GM18511 (cell line): ENCODE measurements around the gene PLXNA1.
A peak's percentile ranks its signal among the peaks of the same experiment; 100 is the strongest.

Experiments
- ATAC-seq: cut with Tn5 transposase; IDR thresholded peaks from one replicate; pipeline ENCODE4 v1.9.1; 2021; ENCODE audit warnings: mild to moderate bottlenecking, moderate library complexity; ENCODE audit not compliant: unreplicated experiment

PLXNA1 gene

DNA sequence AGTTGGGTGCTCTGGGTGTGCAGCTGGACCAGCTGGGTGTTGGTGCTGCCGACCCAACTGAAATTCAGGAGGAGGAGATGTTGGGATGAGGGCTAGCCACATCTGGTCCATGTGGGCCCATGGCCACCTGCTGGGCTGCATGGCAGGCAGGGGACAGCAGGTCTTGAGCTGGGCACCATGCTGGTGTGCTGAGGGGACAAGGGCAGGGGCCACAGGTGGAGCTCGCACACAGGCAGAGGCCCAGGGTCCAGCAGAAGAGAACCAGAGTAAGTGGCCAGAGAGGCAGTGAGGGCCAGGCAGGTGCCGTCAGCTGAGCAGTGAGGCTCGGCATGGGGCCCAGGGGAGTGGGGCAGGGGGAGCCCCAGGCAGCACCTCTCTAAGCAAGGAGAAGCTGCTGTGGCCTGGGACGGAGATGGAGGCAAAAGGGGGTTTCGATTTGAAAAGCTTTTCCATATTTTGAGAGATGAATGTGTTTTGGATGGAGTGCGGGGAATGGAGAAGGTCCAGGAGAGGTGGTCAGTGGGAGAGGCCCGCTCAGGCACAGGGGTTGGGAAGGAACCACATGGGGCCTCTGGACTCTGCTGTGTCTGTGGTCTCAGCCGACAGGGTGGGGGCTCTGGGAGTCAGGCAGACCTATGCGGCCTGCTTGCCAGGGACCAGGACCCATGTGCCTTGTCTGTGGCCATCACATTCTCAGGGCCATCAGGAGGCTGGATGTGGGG is 30.5 kb upstream of the PLXNA1 start:
- no peak for ATAC-seq

DNA sequence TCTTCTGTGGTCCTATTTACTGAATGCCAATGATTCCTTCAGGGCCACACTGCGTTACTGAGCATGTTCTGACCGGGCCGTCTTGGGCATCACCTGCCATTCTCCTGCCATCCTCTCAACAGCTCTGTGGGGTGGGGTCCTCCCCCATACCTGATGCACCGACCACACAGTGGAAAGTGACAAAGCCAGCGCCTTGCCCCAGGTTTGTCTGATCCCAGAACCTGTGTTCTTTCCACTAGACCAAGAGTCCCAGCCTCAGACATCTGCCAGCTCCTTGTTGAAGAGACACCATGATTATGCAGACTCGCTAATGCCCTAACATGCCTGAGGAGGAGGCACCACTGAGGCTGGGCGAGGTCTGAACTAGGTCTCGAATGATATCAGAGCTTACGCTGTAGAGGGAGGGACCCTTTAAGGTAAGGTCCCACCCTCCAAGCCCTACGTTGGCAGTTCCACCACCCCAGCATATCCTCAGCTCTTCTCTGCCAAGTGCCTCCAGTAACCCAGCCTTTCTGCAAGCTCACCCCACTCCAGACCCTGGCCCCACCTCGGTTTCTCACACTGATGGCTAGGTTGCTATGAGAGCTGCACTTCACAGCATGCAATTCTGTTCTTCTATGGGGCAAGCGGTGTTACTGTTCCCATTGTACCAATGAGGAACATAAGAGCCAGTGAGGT is 29.8 kb upstream of the PLXNA1 start:
- ATAC-seq, result no peak

DNA sequence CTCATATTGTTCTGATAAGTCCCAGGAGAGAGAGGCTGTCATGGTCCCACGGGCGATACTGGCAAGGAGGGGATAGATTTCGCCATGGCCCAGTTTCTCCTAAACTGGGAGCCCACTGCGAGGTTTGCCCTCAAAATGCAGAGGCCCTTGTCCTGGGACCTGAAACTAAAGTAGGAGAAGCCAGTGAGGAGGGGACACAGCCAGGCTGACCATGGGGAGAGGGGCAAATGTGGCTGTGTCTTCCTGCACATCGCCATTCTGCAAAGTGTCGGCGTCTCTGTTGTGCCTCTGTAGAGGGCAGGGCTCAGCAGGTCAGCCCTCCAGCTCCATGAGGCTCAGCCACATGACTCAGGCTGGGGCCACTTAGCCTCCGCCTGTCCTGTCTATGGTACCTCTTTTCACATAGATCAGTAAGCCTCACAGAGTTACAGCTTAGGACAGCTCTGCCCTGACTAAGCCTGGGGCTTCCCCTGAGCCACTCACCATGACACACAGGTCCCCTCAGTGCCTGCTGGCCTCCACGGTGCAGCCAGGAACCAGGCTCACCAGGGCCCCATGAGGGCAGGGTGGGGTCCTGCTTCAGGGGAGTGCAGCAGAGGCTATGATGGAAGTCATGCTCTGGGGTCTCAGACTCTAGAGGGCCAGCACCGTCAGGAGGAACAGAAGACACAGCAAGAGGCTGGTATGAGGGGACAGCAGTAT is 28.6 kb upstream of the PLXNA1 start:
- ATAC-seq, result peak; percentile 87

DNA sequence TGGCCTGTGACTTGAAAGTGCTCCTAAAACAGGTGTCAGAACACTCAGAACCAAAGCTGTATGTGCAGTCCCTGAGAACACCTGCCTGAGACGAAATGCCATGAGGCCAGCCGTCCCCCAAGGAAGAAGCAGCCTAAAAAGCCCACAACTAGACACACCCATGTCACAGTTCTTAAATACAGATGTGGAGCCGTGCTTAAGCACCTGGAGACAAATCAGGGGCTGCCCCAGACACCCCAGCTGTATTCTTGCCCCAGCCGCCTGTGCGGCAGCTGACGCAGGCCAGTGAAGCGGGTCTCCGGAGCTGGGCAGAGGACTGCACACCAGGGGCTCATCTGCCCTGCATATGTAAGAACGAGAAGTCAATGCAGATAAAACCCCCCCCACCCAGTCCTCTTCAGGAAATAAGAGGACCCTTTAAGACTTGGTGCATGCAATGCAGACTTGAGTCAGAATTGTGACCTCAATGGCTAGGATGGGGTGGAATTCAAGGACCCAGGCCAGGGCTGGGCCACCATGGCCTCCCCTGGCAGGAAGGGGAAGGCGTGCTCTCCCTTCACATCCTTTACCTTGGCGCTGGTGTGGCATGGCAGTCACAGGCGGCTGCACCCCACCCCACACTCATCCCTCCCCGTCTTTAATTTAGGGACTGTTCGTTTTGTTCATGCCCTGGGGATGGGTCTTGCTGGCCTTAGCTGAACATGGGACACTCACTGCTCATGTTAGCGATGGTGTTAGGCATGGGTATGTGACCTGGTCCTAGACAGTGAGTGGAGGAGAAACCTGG is 27.7 kb upstream of the PLXNA1 start:
- peak; percentile 79 for ATAC-seq

GRCh38 chr3:126956361-126956760 is 26.6 kb upstream of the PLXNA1 start:
- no peak for ATAC-seq

DNA sequence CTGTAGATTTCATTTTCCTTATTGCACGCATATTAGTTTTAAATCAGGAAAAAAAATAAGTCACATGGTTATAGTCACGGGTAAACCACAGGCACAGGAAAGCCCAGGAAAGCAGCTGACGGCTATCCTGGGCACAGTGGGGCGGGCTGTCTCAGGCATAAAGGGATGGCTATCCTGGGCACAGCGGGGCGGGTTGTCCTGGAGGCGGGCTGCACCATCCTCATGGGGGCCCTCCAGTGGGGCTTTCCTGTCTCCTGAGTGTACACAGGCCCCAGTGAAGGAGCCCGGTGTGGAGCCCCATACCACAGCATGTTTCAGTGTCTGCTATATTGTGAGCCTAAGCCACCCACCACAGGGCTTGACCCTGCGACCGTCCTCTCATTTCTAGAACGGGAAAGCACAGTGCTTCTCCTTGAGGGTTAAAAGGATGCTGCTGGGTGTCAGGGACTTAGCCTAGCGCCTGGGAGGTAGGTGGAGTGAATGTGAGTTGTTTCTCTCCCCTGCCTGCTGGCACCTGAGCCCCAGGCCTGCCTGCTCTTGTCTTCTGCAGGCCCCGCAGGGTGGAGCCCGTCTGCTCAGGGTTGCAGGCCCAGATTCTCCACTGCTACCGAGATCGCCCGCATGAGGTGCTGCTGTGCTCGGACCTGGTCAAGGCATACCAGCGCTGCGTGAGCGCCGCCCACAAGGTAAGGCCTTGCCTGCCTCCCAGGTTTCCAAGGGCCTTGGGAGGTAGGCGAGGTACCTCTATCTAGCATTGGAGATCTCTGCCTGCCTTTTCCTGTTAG is 25.9 kb upstream of the PLXNA1 start:
- no peak for ATAC-seq

DNA sequence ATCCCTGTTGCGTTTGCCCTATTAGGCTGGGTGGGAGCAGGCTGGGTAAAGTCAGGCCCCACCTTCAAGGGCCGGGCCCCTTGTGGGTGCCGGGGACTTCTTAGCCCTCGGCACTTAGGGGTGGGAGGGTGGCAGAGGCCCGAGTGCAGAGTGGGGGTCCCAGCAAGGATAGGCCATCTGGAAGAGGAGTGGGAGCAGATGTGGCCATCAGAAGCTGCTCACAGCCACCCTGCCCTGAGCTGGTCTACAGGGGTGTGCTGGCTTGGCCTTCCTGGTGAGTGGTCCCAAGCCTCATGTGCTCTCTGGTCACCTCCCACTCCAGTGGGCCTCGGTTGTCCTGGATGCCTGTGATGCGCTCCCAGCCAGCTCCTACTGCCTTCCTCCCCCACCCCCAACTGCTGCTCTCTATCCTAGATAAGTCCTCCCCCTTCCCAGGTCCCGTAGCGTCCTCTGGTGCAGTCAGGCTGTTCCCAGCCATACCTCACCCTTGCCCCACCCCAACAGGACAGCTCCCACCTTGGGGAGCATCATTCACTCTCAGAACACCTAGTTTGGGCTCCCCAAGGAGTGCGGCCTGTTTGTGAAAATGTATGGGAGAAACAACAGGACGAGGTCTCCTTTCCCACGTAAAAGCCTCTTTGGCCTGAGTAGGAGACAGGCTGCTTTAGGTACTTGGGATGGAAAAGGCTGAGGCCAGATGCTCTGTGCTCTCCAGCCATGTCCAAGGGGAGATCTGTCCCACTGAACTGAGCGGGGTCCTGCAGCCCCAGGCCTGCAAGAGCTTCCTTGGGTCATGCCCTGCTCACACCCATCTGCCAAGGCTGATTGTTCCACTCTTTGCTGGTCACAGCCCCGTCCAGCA is 24.9 kb upstream of the PLXNA1 start:
- ATAC-seq, result no peak

DNA sequence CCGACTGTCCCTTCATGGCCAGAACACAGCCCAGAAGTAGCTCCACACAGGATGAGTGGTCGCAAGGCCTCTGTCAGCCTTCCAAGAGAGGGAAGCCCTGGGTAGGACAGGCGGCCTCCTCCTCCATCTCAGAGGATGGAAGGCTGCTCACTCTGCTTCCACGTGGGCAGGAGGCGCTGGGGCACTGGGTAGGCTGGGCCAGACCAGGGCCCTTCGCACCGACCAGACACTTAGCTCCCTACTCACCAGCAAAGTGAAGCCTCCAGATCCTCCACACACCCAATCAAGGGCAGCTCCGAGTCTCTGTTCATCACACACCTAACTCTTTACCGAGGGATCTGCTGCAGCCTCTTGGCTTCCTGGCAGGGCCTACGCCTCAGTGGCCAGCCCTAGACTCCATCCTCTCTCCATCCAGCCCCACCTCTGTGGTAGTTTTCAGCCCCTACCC is 24.3 kb upstream of the PLXNA1 start:
- no peak for ATAC-seq

GRCh38 chr3:126959136-126959920 is 23.6 kb upstream of the PLXNA1 start:
- no peak for ATAC-seq

- no peak for ATAC-seq
Measured at GRCh38 chr3:126959921-126960603, 22.9 kb upstream of the PLXNA1 start.

DNA sequence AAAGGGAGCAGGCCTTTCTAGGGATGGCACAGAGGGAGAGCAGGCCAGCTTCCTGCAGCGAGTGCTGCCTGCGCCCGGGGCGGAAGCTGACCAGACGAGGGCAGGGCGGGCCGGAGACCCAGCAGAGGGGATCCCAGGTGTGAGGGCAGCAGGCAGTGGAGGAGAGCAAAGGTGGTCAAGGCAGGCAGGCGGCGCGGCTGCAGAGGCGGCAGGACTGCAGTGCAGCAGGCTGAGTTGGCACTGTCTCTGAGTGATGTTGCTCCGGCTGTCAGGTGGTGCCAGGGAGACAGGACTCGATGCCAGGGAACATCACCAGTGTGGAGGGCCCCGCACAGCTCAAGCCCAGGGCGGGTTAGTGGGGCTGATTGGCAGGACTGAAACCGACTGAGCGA is 22.3 kb upstream of the PLXNA1 start:
- ATAC-seq, result no peak

GRCh38 chr3:126961191-126961790 is 21.6 kb upstream of the PLXNA1 start:
- peak; percentile 82 for ATAC-seq

GRCh38 chr3:126961791-126962461 is 21.0 kb upstream of the PLXNA1 start:
- no peak for ATAC-seq

DNA sequence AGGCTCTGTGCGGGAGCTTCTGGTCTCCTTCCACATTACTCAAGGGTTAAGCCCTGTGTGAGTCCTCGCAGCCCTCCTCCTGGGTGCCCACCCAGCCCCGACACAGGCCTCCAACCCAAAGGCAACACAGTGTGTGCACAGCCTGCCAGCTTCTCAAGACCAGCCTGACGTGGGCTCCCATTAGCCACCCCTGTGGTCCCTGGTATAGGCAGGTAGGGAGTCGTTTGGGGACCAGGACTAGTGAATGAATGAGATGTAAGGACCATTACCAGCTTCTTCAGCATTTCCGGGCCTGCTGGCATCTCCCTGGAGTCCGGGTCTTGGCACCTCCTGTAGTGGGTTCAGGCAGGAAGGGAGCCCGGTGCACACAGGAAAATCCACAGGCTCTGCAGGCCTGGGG is 20.2 kb upstream of the PLXNA1 start:
- no peak for ATAC-seq

DNA sequence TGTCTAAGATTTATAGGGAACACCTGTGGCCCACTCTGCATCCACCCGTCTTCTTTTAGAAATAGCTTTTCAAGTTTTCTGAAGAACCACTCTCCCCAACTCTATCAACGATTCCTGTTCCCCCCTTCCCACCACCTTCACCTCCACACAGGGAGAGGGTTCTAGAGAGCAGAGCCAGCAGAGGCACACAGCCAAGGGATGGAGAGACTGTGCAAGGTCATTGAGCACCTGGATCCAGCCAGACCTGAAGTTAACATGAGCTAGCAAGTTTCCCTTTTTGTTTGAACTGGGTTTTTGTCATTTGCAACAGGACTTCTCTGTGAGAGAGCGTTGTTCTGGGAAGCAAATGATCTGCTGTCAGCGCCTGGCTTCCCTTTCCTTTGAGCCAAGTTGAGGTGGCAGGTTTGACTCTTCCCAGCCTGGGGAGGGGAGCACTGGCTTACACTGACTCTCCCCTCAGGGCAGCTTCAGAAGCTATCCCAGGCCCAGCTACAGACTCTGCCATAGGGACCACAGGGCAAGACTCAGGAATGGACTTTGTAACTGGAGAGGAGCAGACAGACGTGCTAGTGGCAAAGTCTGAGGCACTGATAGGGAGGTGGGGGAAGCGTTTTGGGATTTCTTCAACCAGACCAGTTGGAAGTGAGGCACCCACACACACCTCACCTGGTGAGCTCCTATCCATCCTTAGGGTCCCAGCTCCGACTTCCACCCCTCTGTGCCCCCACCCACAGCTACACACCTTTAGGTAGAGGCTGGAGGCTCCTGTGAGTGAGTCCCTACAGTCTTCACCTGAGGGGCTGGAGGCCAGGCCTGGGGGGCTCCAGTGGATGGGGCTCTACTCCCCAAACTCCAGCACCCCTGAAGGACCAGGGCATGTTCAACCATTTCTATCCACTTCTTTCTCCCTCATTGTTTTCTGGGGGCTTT is 19.4 kb upstream of the PLXNA1 start:
- ATAC-seq, result no peak

GRCh38 chr3:126964261-126964660 is 18.7 kb upstream of the PLXNA1 start:
- ATAC-seq, result no peak
